HepG2 (cell line): ENCODE data around the gene PCDHGA1.

Experiments
- ELF4 ChIP-seq: sonication (generic); formaldehyde crosslinking; IDR thresholded peaks from 2 replicates; pipeline ENCODE4 v1.5.0; 2020; ENCODE audit warnings: missing genetic modification reagents, mild to moderate bottlenecking, moderate library complexity, borderline replicate concordance
- EP300 ChIP-seq, 3 experiments: sonication (generic) in 1 of 3; formaldehyde crosslinking in 1 of 3; IDR thresholded peaks; 2 replicates each; pipeline versions ENCODE4 v1.5.1 to v1.6.1; 2011 to 2020; ENCODE audit warnings: low read depth in 2 of 3, low read length in 2 of 3, borderline replicate concordance in 1 of 3, improper control_type of control experiment in 1 of 3, mild to moderate bottlenecking in 1 of 3, missing genetic modification reagents in 1 of 3, moderate library complexity in 1 of 3
- EZH2 ChIP-seq: conservative IDR thresholded peaks from 2 replicates; pipeline ENCODE4 v1.6.1; 2012; ENCODE audit warnings: mild to moderate bottlenecking, low read depth, low read length, moderate library complexity
- JUN ChIP-seq: sonication (generic); formaldehyde crosslinking; IDR thresholded peaks from 2 replicates; pipeline ENCODE4 v1.4.0; 2020; ENCODE audit warnings: mild to moderate bottlenecking, missing genetic modification reagents
- MAZ ChIP-seq, 2 experiments: sonication (generic) in 1 of 2; formaldehyde crosslinking in 1 of 2; IDR thresholded peaks; 2 replicates each; pipeline versions ENCODE4 v1.5.0 to v1.6.1; 2012 to 2020; ENCODE audit warnings: low read depth in 2 of 2, mild to moderate bottlenecking in 2 of 2, borderline replicate concordance in 1 of 2, improper control_type of control experiment in 1 of 2, low read length in 1 of 2, missing genetic modification reagents in 1 of 2, moderate library complexity in 1 of 2
- NBN ChIP-seq: fragments of 450-650 bp; conservative IDR thresholded peaks from 2 replicates; pipeline ENCODE4 v1.6.1; 2017
- RAD21 ChIP-seq: fragments of 450-650 bp; formaldehyde crosslinking; IDR thresholded peaks from 2 replicates; pipeline ENCODE4 v1.5.0; 2020; ENCODE audit warnings: mild to moderate bottlenecking
- ZNF12 ChIP-seq: sonication (generic); formaldehyde crosslinking; IDR thresholded peaks from 2 replicates; pipeline ENCODE4 v1.5.0; 2020; ENCODE audit warnings: missing genetic modification reagents
- ZNF354B ChIP-seq: sonication (generic); formaldehyde crosslinking; IDR thresholded peaks from 2 replicates; pipeline ENCODE4 v1.8.0; 2022; ENCODE audit warnings: mild to moderate bottlenecking, missing genetic modification reagents
- TF ChIP-seq, protein P1 (sequence below): sonication (generic); formaldehyde crosslinking; IDR thresholded peaks from 2 replicates; pipeline ENCODE4 v1.5.0; 2020; ENCODE audit warnings: mild to moderate bottlenecking, missing genetic modification reagents, moderate library complexity
- TF ChIP-seq, protein P2 (sequence below): sonication (generic); formaldehyde crosslinking; IDR thresholded peaks from 2 replicates; pipeline ENCODE4 v1.4.0; 2020; ENCODE audit warnings: missing genetic modification reagents

DNA sequence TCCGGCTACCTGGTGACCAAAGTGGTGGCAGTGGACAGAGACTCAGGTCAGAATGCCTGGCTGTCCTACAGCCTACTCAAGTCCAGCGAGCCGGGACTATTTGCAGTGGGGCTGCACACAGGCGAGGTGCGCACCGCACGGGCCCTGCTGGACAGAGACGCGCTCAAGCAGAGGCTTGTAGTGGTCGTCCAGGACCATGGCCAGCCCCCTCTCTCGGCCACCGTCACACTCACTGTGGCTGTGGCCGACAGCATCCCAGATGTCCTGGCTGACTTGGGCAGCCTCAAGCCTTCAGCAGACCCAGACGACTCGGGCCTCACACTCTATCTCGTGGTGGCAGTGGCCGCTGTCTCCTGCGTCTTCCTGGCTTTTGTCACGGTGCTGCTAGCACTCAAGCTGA lies 26.6 kb downstream of the PCDHGA1 start:
- TF ChIP-seq EP300 (IDR thresholded peaks at IDR 0.05; ENCODE audit: low read depth in 2 of 2, low read length in 2 of 2), result no peak
- TF ChIP-seq EP300 (CRISPR knock-in tag; IDR thresholded peaks at IDR 0.05; ENCODE audit: borderline replicate concordance), result no peak
- TF ChIP-seq, protein P1, sequence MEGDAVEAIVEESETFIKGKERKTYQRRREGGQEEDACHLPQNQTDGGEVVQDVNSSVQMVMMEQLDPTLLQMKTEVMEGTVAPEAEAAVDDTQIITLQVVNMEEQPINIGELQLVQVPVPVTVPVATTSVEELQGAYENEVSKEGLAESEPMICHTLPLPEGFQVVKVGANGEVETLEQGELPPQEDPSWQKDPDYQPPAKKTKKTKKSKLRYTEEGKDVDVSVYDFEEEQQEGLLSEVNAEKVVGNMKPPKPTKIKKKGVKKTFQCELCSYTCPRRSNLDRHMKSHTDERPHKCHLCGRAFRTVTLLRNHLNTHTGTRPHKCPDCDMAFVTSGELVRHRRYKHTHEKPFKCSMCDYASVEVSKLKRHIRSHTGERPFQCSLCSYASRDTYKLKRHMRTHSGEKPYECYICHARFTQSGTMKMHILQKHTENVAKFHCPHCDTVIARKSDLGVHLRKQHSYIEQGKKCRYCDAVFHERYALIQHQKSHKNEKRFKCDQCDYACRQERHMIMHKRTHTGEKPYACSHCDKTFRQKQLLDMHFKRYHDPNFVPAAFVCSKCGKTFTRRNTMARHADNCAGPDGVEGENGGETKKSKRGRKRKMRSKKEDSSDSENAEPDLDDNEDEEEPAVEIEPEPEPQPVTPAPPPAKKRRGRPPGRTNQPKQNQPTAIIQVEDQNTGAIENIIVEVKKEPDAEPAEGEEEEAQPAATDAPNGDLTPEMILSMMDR (CRISPR knock-in tag), result no peak
- no peak for TF ChIP-seq ZNF12
- no peak for TF ChIP-seq ELF4
- TF ChIP-seq, protein P2, sequence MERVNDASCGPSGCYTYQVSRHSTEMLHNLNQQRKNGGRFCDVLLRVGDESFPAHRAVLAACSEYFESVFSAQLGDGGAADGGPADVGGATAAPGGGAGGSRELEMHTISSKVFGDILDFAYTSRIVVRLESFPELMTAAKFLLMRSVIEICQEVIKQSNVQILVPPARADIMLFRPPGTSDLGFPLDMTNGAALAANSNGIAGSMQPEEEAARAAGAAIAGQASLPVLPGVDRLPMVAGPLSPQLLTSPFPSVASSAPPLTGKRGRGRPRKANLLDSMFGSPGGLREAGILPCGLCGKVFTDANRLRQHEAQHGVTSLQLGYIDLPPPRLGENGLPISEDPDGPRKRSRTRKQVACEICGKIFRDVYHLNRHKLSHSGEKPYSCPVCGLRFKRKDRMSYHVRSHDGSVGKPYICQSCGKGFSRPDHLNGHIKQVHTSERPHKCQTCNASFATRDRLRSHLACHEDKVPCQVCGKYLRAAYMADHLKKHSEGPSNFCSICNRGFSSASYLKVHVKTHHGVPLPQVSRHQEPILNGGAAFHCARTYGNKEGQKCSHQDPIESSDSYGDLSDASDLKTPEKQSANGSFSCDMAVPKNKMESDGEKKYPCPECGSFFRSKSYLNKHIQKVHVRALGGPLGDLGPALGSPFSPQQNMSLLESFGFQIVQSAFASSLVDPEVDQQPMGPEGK (CRISPR knock-in tag), result no peak
- TF ChIP-seq JUN (CRISPR knock-in tag), result no peak
- no peak for TF ChIP-seq RAD21
- TF ChIP-seq EZH2, result no peak
- no peak for TF ChIP-seq ZNF354B (CRISPR knock-in tag)
- TF ChIP-seq NBN, result no peak
- TF ChIP-seq MAZ (IDR thresholded peaks at IDR 0.05; ENCODE audit: borderline replicate concordance, low read depth, low read length), result no peak
- no peak for TF ChIP-seq MAZ (CRISPR knock-in tag; IDR thresholded peaks at IDR 0.05; ENCODE audit: low read depth)
